Hepatocyte (in vitro differentiated cells): ENCODE data around the gene KSR1.

Source experiments
- CTCF ChIP-seq: fragments of 200-600 bp; sonication (generic); IDR thresholded peaks from 2 replicates; pipeline ENCODE4 v1.5.1; 2016; ENCODE audit warnings: antibody characterized with exemption, mild to moderate bottlenecking; ENCODE audit not compliant: poor library complexity
- EZH2 ChIP-seq: fragments of 200-600 bp; sonication (generic); IDR thresholded peaks from 2 replicates; pipeline ENCODE4 v1.6.1; 2016; ENCODE audit warnings: antibody characterized with exemption, mild to moderate bottlenecking, borderline replicate concordance

- no peak for TF ChIP-seq CTCF
- no peak for TF ChIP-seq EZH2
Measured at GRCh38 chr17:27430383-27430840, 25.8 kb upstream of the KSR1 start.
